GM10248 (cell line): ENCODE results near the gene CA6.
A peak's percentile ranks its signal among the peaks of the same experiment; 100 is the strongest.

Source experiments
- CTCF ChIA-PET: fragments of 300-600 bp; sonication (Branson Sonifier 250); formaldehyde crosslinking; extraction: SDS; loops from one replicate; lab custom pipeline; 2021; ENCODE audit warnings: antibody characterized with exemption; lab: Yijun Ruan, JAX
- POLR2A ChIA-PET: fragments of 350-650 bp; sonication (Branson Sonifier 250); formaldehyde crosslinking; extraction: SDS; loops from one replicate; lab custom pipeline; 2020; ENCODE audit warnings: antibody characterized with exemption; lab: Yijun Ruan, JAX
- DNase-seq: peaks from one replicate; pipeline ENCODE4 v3.0.0; 2012; ENCODE audit errors: extremely low spot score
- TF ChIP-seq, protein P1 (sequence below): IDR thresholded peaks from 2 replicates; pipeline ENCODE4 v1.5.1; 2012; ENCODE audit warnings: mild to moderate bottlenecking, low read depth; ENCODE audit errors: extremely low read depth, missing control alignments, control extremely low read depth

CA6 gene

DNA sequence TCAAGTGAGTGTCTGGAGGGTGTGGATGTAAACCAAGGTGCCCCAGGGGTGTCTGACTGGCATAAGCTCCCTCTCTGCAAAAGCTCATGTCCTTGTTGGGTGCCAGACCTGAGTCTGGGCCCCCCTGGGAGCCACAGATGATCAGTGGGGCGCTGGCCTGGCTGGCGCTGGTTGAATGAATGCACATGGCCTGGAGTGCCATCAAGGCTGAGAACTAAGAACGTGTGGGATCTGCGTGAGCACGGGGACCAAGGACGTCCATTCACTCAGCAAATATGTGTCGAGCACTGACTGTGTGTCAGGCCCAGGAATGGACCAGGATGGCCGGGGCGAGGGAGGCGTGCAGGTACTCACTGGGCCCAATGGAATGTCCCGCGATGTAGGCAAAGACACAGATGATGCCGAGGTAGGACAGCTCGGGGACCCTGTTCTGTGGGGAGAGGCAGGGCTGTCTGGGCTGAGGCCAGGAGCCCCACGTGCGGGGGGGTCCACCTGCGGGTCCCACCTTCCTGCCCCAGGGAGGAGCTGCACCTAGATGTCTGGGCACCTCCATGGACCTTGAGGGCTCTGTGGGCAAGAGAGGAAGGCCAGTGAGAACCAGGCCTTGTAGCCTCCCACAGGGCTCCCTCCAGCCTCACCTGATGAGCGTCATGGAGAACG is 61.4 kb downstream of the CA6 start:
- CTCF ChIA-PET, result interaction anchor here (1.2 to 9.1 kb wide), 5 partner anchors 19 to 229 kb away, joined by 3 to 68 read pairs (median 3); no protein-coding TSS in a partner anchor
- TF ChIP-seq, protein P1, sequence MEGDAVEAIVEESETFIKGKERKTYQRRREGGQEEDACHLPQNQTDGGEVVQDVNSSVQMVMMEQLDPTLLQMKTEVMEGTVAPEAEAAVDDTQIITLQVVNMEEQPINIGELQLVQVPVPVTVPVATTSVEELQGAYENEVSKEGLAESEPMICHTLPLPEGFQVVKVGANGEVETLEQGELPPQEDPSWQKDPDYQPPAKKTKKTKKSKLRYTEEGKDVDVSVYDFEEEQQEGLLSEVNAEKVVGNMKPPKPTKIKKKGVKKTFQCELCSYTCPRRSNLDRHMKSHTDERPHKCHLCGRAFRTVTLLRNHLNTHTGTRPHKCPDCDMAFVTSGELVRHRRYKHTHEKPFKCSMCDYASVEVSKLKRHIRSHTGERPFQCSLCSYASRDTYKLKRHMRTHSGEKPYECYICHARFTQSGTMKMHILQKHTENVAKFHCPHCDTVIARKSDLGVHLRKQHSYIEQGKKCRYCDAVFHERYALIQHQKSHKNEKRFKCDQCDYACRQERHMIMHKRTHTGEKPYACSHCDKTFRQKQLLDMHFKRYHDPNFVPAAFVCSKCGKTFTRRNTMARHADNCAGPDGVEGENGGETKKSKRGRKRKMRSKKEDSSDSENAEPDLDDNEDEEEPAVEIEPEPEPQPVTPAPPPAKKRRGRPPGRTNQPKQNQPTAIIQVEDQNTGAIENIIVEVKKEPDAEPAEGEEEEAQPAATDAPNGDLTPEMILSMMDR, result no peak
- DNase-seq, result no peak
- POLR2A ChIA-PET, result no interaction called here

DNA sequence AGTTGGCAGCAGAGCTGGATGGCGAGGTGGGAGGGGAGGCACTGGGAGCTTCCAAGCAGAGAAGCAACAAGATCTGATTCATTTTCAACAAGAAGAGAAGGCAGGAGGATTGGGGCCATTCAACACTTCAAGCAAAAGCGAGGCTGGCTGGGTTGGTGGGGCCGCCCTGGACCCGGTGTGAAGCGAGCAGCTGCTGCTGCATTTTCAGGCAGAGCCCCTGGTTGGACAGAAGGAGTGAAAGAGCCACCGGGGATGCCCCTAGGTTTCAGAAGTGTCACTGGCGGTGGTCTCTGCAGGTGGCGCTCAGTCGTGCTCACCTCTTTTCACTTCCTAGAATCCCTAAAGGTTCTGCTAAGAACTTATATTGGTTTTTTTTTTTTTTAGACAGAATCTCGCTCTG is 62.6 kb downstream of the CA6 start:
- ChIA-PET CTCF (interaction anchor here (1.2 to 9.1 kb wide), 4 partner anchors 20 to 228 kb away, joined by 3 to 68 read pairs (median 14); no protein-coding TSS in a partner anchor), POLR2A (no interaction called here)
- peak; percentile 49 for DNase-seq
- TF ChIP-seq, protein P1, result no peak

DNA sequence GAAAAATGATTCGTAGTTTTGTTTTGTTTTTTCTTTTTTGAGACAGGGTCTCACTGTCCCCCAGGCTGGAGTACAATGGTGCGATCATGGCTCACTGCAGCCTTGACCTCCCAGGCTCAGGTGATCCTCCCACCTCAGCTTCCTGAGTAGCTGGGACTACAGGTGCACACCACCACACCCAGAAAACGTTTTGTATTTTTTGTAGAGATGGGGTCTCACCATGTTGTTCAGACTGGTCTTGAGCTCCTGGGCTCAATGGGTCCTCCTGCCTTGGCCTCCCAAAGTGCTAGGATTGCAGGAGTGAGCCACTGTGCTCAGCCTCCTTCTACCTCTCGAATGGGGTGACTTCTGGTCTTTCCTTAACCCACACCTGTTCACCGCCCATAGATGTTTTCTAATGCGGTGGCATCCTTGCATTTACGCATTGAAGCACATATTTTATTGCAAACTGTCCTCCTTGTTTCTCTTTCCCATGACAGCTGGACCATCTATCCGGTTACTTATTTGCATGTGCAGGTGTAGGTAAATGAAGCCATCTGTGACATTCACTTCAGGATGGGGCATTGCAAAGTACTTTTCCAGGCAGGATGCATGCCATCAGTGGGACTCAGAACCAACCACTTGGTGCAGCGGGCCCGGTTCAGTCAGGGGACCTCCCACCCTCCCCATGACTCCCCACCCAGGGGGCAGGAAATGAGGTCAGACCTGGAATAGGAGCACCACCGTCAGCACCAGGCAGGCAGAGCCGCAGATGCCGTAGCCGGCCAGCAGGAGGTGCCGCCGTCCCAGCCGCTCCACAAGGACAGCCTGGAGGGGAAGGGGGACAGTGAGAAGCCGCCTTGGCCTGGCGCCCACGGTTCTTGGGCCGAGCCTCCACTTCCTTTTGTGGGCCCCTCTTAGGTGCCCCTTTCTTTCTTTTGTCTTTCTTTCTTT is 64.0 kb downstream of the CA6 start:
- ChIA-PET POLR2A (no interaction called here), CTCF (interaction anchor here (0.7 to 9.1 kb wide), 6 partner anchors 9 to 93 kb away, joined by 3 to 68 read pairs (median 4); no protein-coding TSS in a partner anchor)
- TF ChIP-seq, protein P1, result peak; percentile 69
- peak; percentile 66 for DNase-seq

DNA sequence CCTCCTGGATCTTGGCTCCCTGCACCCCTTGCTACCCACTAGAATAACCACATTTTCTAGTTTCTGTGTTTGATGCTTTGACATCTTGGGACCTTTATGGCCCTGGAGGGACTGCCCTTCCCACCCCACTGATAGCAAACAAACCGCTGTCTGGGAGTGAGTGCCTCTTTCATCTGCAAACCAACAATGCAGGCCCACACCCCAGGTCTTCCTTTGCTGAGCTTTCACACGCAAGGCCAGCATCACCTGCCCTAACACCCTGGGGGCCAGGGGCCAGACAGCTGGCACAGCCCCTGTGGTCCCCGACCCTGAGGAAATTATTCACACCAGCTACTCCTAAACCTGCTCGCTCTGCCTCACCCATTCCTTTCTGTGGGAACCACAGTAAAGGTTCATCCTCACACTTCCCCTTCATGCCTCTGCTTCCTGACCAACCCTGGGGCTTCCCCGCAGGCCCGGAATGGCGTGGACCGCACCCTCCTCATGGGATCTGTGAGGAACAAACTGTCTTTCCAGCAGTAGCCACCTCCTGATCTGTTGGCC is 65.2 kb downstream of the CA6 start:
- ChIA-PET POLR2A (no interaction called here), CTCF (interaction anchor here (0.7 to 9.1 kb wide), 3 partner anchors 23 to 97 kb away, joined by 3 to 68 read pairs (median 24); no protein-coding TSS in a partner anchor)
- DNase-seq, result no peak
- TF ChIP-seq, protein P1, result no peak

DNA sequence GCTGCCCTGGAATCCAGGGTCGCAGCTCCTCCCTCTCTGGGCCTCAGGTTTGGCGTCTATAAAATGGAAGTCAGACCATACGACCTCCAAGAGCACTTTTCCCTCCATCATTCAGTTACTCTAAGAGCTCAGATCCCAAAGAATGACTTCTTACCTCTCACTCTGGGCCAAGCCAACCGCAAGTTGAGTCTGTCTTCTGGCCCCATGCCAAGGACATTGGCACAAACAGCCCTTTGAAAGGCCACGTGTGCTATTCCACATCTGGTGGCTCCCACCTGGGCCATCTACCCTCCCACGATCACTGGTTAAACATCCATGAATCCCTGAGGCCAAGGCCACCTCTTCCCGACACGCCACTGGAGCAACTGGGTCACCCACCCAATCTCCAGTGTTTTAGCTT is 68.2 kb downstream of the CA6 start:
- ChIA-PET CTCF (interaction anchor here (0.7 to 3.5 kb wide), 5 partner anchors 10 to 88 kb away, joined by 3 to 48 read pairs (median 4); no protein-coding TSS in a partner anchor), POLR2A (no interaction called here)
- DNase-seq, result no peak
- TF ChIP-seq, protein P1, result no peak
